Measurements from ENCODE around the gene DUSP1. TPM values are rescaled to one million over a fixed set of nuclear protein-coding genes. Genes with fewer than 3 reads are reported as not detected.
"Not testable (repeated sequence)": the region's sequence is repeated elsewhere in the genome, so short reads cannot be mapped to it uniquely, and the experiment has no call there.

Gene DUSP1, protein sequence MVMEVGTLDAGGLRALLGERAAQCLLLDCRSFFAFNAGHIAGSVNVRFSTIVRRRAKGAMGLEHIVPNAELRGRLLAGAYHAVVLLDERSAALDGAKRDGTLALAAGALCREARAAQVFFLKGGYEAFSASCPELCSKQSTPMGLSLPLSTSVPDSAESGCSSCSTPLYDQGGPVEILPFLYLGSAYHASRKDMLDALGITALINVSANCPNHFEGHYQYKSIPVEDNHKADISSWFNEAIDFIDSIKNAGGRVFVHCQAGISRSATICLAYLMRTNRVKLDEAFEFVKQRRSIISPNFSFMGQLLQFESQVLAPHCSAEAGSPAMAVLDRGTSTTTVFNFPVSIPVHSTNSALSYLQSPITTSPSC
- total RNA-seq: 100 to 1,000 TPM; 126 to 228 TPM
- long read RNA-seq, transcript DUSP1-201 (4 exons, 2,019 nt): major isoform, 465 of 524 reads
- long read RNA-seq, partial matches to known transcripts: 18 of 524 reads
- long read RNA-seq, other reads (novel, unspliced or antisense): 41 of 524 reads

DNA sequence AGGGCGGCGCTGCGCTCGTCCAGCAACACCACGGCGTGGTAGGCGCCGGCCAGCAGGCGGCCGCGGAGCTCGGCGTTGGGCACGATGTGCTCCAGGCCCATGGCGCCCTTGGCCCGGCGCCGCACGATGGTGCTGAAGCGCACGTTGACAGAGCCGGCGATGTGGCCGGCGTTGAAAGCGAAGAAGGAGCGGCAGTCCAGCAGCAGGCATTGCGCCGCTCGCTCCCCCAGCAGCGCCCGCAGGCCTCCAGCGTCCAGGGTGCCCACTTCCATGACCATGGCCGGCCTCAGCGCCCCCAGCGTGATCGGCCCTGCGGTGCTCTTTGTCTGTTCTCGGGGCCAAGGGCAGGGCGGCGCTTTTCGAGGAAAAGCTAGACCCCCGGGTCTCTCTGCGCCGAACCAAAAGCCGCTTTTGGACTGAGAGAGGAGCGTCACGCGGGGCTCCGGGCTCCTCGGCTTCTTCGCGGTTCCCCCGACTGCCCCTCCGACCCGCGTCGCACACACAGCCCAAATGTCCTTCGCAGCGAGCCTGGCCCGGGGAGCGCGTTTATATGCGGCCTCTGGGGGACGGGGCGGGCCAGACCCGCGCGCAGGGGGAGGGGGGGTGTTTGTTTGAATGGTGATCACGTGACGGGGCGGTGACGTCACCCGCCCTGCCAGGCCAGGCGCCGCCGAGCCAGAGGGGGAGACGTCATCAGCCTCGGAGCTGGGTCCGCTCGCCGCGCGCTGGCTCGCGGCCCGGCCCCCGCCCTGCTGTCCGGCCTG lies at the start of gene DUSP1:
Gene DUSP1, minus strand, starts transcription at position 521 of the 764 bp plus-strand sequence. Its CDS starts 243 bp downstream, at position 278.
- intact Hi-C loops (cut with DNase I): loop anchor here (2.0 to 10.0 kb wide), 5 partner anchors 90 to 164 kb away; no protein-coding TSS in a partner anchor
- DNase-seq (peak; percentile 100), ATAC-seq (peak; percentile 72 to 74)

DNA sequence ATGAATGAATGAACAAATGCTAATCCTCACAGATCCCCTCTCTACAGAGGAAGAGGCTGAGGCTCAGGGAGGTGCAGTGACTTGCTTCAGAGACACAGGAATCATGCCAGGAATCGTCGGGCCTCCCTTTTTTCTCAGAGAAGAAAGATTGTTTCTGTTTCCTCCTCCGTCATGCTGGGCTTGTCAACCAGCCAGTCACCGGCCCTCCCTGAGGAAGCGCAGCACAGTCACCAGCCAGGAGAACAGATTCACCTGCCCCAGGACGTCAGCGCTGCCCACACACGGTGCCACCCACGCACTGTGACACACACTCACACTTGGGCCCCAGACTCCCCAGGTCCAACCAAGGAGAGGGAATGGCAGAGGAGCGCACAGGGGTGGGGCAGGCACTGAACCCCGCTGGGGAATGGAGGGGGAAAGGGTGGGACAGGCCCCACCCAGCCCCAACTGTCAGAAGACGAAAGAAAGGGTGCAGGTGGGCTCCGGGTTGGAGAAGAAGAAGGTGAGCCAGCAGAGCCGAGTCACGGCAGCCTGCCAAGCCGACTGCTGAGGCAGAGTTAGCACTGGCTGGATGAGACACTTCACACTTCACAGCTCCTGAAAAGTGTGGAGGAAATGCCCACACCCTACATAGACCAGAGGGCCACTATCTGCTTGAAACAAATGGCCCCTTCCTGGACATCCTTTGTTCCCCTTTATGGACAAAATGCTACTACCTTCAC lies 49.2 kb upstream of the DUSP1 start:
- DNase-seq (peak; percentile 70), ATAC-seq (peak; percentile 57 to 80)
- intact Hi-C loops (cut with DNase I): loop anchor here in 1 of 2 donors (10.0 kb wide), 1 partner anchor 105 kb away; no protein-coding TSS in a partner anchor

DNA sequence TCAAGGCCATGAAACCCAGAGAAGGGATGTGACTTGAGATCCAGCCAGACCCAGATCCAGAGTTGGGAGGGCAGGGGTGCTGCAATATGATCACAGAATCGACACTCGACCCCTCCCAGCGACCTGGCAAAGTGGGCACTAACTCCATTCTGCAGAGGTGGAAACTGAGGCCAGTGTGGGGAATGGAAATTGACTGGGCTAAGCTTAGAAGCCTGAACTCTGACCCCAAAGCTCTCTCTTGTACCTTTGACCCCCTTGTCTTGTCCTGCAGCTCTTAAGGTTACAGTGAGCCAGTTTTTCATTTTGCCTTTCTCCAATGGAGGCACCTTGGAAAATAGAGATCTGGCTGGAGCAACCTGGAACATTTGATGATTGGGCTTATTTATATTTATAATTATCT lies 48.6 kb upstream of the DUSP1 start:
- ATAC-seq (no peak), DNase-seq (no peak)
- intact Hi-C loops (cut with DNase I): no loop called here

DNA sequence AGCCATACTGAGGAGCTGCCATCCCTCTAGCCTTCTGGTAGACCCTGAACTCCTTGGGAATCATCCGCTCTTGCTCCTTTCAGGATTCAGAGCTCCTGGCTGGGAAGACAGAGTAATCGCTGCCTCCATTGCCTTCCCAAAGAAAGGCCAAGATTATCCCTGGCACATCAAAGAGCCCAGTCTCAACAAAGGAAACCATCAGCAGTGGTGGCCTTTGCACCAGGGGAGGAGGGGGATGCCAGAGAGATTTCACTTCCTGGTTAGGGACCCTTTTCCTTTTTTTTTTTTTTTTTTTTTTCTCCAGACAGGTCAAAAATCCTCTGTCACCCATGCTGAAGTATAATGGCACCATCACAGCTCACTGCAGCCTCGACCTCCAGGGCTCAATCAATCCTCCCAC lies 47.1 kb upstream of the DUSP1 start:
- intact Hi-C loops (cut with DNase I): no loop called here
- ATAC-seq: no peak
- DNase-seq: no peak

DNA sequence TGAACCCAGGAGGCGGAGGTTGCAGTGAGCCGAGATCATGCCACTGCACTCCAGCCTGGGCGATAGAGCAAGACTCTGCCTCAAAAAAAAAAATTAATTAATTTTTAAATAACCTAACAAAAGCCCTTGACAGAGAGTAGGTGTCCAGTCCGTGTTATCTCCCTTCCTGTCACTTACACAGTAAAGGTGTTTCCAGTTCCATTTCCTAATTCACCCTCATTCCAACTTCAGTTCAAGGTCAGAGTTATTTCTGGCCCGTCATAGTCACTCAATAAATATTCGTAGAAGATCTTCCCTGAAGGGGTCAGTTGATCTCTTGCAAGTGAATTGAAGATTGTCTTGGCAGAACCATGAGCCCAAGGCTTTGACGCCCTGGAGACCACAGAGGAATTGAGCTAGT lies 46.7 kb upstream of the DUSP1 start:
- ATAC-seq (no peak), DNase-seq (no peak)
- intact Hi-C loops (cut with DNase I): no loop called here

DNA sequence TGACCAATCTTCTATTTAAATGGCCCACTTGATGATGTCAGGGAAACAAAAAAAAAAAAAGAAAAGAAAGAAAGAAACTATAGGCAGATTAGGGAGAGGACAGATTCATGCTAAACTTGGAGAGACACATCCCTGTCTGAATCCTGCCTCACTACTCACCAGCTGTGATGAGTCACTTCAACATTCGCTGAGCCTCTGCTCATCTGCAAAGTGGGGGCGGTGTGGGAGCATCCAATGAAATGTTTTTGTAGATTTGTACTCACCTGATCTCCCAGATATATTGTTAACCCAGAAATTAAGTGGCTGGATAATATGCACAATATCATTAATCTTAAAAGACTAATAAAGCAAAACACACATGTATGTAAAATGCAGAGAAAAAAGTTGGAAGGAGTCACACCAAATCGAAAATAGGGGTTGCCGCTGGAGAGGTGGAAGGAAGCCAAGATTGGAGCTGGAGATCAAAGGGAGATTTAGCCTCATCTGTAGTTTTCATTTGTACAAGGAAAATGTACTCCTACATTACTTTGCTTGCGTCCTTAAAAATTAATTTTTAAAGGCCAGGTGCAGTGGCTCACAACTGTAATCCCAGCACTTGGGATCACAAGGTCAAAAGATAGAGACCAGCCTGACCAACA lies 46.0 kb upstream of the DUSP1 start:
- no peak for DNase-seq
- peak in 1 of 2 donors; percentile 84 for ATAC-seq

DNA sequence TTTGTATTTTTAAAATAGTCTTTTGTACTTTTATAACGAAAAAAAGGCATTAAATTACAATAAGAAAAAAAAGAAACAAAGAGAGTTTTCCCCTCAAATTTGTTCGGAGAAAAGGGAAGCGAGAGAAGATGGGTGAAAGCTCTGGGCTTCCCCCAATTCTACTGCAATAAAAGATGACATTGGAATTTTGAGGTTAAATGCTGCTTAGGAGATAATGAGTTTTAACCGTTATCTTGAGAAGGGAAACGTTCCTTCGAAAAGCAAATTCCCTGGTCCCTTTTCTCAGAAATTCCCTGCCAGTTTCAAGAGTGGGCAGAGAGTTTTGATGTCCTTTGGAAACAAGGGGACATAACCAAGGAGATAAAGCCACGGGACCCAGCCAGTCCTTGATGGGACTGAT lies 44.6 kb upstream of the DUSP1 start:
- DNase-seq (no peak), ATAC-seq (no peak)
- intact Hi-C loops (cut with DNase I): no loop called here

More for the DNA sequence above, 46.0 kb upstream of the DUSP1 start:
- intact Hi-C loops (cut with DNase I): no loop called here

DNA sequence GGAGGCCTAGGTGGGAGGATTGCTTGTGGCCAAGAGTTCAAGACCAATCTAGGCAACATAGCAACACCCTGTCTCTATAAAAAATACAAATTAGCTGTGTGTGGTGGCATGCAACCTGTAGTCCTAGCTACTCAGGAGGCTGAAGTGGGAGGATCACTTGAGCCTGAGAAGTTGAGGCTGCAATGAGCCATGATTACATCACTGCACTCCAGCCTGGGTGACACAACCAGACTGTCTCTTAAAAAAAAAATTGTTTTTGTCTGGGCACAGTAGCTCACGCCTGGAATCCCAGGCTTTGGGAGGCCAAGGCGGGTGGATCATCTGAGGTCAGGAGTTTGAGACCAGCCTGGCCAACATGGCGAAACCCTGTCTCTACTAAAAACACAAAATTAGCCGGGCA lies 40.0 kb upstream of the DUSP1 start:
- intact Hi-C loops (cut with DNase I); DNase-seq; ATAC-seq: not testable (repeated sequence)

DNA sequence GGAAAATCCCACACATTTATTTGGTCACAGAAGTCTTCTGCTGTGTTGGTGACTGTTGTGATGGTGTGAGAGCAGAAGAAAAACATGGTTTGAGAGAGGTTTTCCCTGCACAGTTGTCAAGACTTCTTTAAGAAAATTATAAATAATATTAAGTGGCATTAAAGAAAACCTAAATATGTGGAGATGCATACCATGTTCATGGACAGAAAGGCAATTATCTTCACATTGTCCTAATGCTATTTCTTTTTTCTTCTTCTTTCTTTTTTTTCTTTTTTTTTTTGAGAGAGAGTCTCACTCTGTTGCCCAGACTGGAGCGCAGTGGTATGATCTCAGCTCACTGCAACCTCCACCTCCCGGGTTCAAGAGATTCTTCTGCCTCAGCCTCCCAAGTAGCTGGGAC lies 38.8 kb upstream of the DUSP1 start:
- intact Hi-C loops (cut with DNase I): no loop called here
- DNase-seq (no peak), ATAC-seq (no peak)

DNA sequence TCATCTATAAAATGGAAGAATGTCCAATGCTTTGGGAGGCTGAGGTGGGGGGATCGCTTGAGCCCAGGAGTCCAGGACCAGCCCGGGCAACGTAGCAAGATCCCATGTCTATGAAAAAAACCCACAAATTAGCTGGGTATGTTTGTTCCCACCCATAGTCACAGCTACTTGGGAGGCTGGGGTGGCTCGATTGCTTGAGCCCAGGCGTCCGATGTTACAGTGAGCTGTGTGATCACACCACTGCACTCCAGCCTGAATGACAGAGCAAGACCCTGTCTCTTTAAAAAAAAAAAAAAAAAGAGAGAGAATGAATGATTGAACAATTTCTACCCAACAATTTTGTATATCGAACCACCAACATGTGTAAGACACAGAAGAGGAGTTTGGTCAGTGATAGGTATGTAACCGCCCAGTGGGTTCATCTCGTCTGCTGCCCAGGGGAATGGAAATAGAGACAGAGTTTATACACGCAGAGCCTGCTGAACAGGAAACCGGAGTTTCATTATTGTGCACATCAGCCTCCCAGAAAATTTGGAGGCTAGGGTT lies 36.8 kb upstream of the DUSP1 start:
- ATAC-seq (no peak), DNase-seq (no peak)
- intact Hi-C loops (cut with DNase I): no loop called here

DNA sequence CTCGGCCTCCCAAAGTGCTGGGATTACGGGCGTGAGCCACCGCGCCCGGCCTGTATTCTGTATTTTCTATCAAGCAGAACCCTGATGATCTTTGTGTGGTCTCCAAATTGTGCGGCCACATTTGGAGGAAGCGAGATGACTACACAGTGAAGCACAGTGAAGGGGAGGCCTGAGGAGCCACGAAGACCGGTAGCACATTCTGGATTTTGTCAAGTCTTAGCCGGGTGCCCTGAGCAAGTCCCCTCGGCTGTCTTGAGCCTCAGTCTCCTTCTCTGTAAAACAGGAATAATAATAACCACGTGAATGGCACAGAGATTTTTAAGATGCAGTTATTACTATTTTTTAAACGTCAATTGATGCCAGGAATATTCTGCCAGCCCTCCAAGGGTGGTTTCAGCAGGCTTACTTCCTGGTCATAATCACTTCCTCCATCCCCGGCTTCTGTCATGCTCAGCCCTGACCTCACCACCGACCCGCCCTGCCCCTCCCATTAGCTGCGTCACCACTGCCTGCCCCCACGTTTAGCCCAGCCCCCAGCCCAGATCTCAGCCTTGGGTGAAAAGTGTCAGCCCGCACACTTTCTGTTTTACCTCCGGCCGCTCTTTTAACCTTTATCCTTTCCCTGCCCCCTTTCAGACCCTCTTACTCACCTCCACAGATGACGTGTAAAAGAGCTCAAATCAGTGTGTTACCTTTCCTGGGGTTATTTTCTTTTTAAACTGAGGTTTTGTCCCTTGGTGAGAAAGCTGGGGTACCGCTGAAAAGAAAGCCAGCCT lies 36.1 kb upstream of the DUSP1 start:
- ATAC-seq: peak; percentile 98 to 99
- intact Hi-C loops (cut with DNase I): no loop called here

DNA sequence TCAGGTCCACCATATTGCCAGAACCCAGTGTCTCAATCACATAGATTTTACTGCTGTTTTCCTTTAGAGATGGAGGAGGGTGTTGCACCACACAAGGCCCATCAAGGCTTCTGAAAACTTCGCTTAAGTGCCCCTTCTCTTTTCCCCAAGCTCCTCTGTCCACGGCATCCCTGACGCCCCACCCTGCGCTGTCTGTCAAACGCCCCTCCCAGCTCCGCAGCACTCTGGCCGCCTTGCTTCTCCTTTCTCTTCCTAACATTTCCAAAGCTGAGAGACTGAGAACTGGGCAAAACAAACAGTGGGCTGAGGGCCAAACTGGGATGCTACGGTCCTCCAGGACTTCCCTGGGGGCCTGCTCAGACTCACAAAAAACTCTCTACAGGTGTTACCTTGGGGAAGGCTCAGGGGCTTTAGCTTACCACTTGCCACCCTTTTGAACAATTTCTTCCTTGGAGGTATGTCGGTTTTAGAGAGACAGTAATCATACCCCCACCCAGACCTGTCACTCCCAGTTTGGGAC lies 34.8 kb upstream of the DUSP1 start:
- DNase-seq (no peak), ATAC-seq (no peak)
- intact Hi-C loops (cut with DNase I): no loop called here

More for the DNA sequence above, 36.1 kb upstream of the DUSP1 start:
- DNase-seq: peak; percentile 90

DNA sequence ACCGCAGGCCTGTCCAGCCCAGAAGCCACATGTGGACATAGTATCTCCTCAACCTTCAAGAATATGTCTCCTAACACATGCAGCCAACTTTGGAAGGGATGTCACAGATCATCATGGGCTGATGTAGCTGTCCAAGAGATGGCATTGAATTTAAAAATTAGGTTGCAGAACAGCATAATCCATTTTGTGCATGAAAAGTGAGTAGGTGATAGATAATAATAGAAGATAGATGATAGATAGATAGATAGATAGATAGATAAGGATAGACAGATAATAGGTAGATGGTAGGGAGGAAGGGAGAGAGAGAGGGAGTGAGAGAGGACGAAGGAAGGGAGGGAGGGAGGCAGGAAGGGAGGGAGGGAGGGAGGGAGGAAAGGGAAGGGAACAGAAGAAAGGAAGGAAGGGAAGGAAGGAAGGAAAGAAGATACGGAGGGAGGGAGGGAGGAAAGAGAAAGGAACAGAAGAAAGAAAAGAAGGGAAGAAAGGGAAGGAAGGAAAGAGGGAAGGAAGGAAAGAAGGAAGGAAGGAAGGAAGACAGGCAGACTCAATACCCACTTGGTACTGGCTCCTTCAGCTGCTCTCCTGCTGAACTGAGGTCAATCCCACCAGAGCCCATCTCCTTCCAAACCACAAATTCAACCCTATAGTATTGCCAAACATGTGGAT lies 34.2 kb upstream of the DUSP1 start:
- no peak for DNase-seq
- intact Hi-C loops (cut with DNase I): no loop called here
- no peak for ATAC-seq

DNA sequence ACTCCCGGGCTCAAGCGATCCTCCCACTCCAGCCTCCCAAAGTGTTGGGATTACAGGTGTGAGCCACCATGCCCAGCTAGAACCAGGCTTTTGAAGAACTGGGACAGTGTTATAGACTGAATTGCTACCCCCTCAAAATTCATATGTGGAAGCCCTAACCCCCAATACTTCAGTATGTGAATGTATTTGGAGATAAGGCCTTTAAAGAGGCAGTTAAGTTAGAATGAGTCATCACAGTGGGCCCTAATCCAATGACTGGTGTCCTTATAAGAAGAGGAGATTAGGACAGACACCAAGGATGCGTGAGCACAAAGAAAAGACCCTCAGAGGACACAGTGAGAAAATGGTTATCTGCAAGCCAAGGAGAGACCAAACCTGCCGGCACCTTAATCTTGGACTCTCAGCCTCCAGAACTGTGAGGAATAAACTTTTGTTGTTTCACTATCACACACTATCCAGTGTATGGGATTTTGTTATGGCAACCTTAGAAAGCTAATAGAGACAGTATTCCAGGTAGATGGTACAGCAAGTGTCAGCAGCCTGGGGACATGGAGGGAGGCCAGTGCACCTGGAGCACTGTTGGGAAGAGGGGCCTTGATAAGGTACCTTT lies 31.7 kb upstream of the DUSP1 start:
- no peak for ATAC-seq
- DNase-seq: no peak
- intact Hi-C loops (cut with DNase I): no loop called here

DNA sequence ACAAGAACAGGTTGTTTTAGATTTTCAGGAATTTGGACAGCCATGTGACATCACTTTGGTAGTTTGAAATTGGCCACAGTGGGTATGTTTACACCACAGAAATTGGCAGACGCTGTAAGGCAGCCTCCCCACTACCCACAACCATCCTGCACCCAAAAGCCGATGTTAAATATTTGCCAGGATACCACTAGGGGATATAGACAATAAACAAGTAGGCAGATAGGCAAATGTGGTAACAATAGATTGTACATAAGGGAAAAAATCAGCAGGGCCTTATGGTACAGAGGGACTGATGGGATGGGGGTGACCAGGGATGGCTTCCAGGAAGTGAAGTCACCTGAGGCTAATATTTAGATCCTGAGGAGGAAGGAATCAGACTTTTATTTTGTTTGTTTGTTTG lies 31.1 kb upstream of the DUSP1 start:
- ATAC-seq: no peak
- intact Hi-C loops (cut with DNase I): no loop called here
- no peak for DNase-seq

DNA sequence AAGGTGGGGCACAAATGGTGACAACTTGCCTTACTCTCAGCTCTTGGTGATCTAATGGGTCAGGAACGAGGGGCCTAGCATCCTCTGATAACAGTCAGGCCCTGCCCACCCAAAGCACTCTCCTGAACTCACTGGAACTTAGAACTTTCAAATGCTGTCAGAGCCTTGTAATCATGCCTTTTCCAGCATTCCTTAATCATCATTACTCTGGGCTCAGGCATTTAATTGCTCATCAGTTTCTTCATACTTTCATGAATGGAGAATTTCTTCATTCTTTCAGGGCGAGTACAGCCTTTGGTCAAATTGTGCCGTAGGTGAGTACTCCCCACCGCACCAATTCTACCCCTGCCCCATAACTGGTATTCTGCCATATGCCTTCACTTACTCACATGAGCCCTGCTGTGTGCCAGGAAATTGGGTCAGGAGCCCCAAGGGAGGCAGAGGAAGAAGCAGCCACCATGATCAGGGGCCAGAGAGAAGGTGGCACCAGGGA lies 30.2 kb upstream of the DUSP1 start:
- ATAC-seq: peak; percentile 44 to 77
- intact Hi-C loops (cut with DNase I): no loop called here
- DNase-seq: peak; percentile 44

Data from left cardiac atrium (tissue), 4 donors.